HUES64 (cell line): ENCODE measurements around the gene STUM.

Source experiments
- H3K27ac ChIP-seq: 2 replicates; pipeline ENCODE4 v1.7.0; 2013; ENCODE audit warnings: low read depth, low read length, inconsistent platforms
- H3K27me3 ChIP-seq: 2 replicates; pipeline ENCODE4 v1.6.1; 2013; ENCODE audit warnings: mild to moderate bottlenecking, low read length; ENCODE audit not compliant: insufficient read depth
- H3K36me3 ChIP-seq: 2 replicates; pipeline ENCODE4 v1.6.1; 2013; ENCODE audit warnings: mild to moderate bottlenecking, low read length; ENCODE audit not compliant: insufficient read depth
- H3K4me1 ChIP-seq: 2 replicates; pipeline ENCODE4 v1.6.1; 2013; ENCODE audit warnings: mild to moderate bottlenecking, low read length, moderate library complexity; ENCODE audit not compliant: insufficient read depth
- H3K4me3 ChIP-seq: 2 replicates; pipeline ENCODE4 v1.5.1; 2013; ENCODE audit warnings: mild to moderate bottlenecking, low read length, moderate library complexity
- H3K9ac ChIP-seq: 2 replicates; pipeline ENCODE4 v1.6.1; 2013; ENCODE audit warnings: mild to moderate bottlenecking, low read depth, low read length
- H3K9me3 ChIP-seq: 2 replicates; pipeline ENCODE4 v1.6.1; 2013; ENCODE audit warnings: low read depth, low read length; ENCODE audit not compliant: insufficient read depth
- WGBS: fragments of 150-250, 120-280 bp; methylation state at CpG from one replicate; pipeline ENCODE4 v1.1.7; 2013; ENCODE audit warnings: missing lambda C conversion rate; 5-methylcytosine and 5-hydroxymethylcytosine counted together

STUM gene

GRCh38 chr1:226563666-226564065 lies 15.1 kb downstream of the STUM start:
- Histone ChIP-seq H3K9ac (no peak overlapping the region), H3K4me1 (no peaks in the 10 kb centered on the region), H3K27me3 (no peaks in the 10 kb centered on the region), H3K27ac (no peak overlapping the region), H3K9me3 (no peaks in the 10 kb centered on the region), H3K4me3 (no peak overlapping the region), H3K36me3 (no peaks in the 10 kb centered on the region)
- 92% methylated on average over 6 of the region's 6 CpGs for WGBS

GRCh38 chr1:226565476-226565875 lies 16.9 kb downstream of the STUM start:
- Histone ChIP-seq H3K9me3 (no peaks in the 10 kb centered on the region), H3K36me3 (no peaks in the 10 kb centered on the region), H3K9ac (no peak overlapping the region), H3K4me1 (peaks cover 4% of the 10 kb centered on the region; the same call in 1 of the 2 replicates), H3K27ac (no peak overlapping the region), H3K4me3 (no peak overlapping the region), H3K27me3 (no peaks in the 10 kb centered on the region)
- WGBS, result 90% methylated on average over 8 of the region's 8 CpGs

- no peak overlapping the region for H3K4me3 ChIP-seq
- H3K27ac ChIP-seq, result no peak overlapping the region
- no peaks in the 10 kb centered on the region for H3K27me3 ChIP-seq
- 96% methylated on average over 1 of the region's 1 CpG for WGBS
- no peaks in the 10 kb centered on the region for H3K9me3 ChIP-seq
- H3K9ac ChIP-seq, result no peak overlapping the region
- H3K4me1 ChIP-seq, result peaks cover 4% of the 10 kb centered on the region; the same call in 1 of the 2 replicates
- H3K36me3 ChIP-seq, result no peaks in the 10 kb centered on the region
These were observed 17.7 kb downstream of the STUM start for GRCh38 chr1:226566234-226566633.

GRCh38 chr1:226566760-226567159 lies 18.2 kb downstream of the STUM start:
- Histone ChIP-seq H3K4me1 (peaks cover 4% of the 10 kb centered on the region; the same call in 1 of the 2 replicates), H3K27me3 (no peaks in the 10 kb centered on the region), H3K27ac (no peak overlapping the region), H3K9ac (no peak overlapping the region), H3K36me3 (no peaks in the 10 kb centered on the region), H3K9me3 (no peaks in the 10 kb centered on the region), H3K4me3 (no peak overlapping the region)
- WGBS, result 91% methylated on average over 2 of the region's 3 CpGs

GRCh38 chr1:226568077-226568831 lies 19.7 kb downstream of the STUM start:
- WGBS, result 73% methylated on average over 13 of the region's 13 CpGs
- Histone ChIP-seq H3K4me1 (peaks cover 4% of the 10 kb centered on the region; the same call in 1 of the 2 replicates), H3K27ac (no peak overlapping the region), H3K4me3 (no peak overlapping the region), H3K36me3 (no peaks in the 10 kb centered on the region), H3K27me3 (no peaks in the 10 kb centered on the region), H3K9ac (no peak overlapping the region), H3K9me3 (no peaks in the 10 kb centered on the region)

GRCh38 chr1:226568975-226569741 lies 20.6 kb downstream of the STUM start:
- 94% methylated on average over 6 of the region's 6 CpGs for WGBS
- no peak overlapping the region for H3K27ac ChIP-seq
- no peaks in the 10 kb centered on the region for H3K9me3 ChIP-seq
- H3K9ac ChIP-seq, result no peak overlapping the region
- peaks cover 4% of the 10 kb centered on the region; the same call in 1 of the 2 replicates for H3K4me1 ChIP-seq
- no peak overlapping the region for H3K4me3 ChIP-seq
- no peaks in the 10 kb centered on the region for H3K27me3 ChIP-seq
- no peaks in the 10 kb centered on the region for H3K36me3 ChIP-seq

GRCh38 chr1:226569879-226570547 lies 21.4 kb downstream of the STUM start:
- H3K9me3 ChIP-seq, result no peaks in the 10 kb centered on the region
- H3K4me1 ChIP-seq, result peaks cover 4% of the 10 kb centered on the region; the same call in 1 of the 2 replicates
- 54% methylated on average over 4 of the region's 4 CpGs for WGBS
- no peak overlapping the region for H3K9ac ChIP-seq
- no peak overlapping the region for H3K27ac ChIP-seq
- no peak overlapping the region for H3K4me3 ChIP-seq
- no peaks in the 10 kb centered on the region for H3K27me3 ChIP-seq
- no peaks in the 10 kb centered on the region for H3K36me3 ChIP-seq

GRCh38 chr1:226571893-226572292 lies 23.3 kb downstream of the STUM start:
- WGBS, result 77% methylated on average over 6 of the region's 6 CpGs
- H3K4me1 ChIP-seq, result peaks cover 4% of the 10 kb centered on the region; the same call in 1 of the 2 replicates
- H3K27me3 ChIP-seq, result no peaks in the 10 kb centered on the region
- H3K9me3 ChIP-seq, result no peaks in the 10 kb centered on the region
- H3K36me3 ChIP-seq, result no peaks in the 10 kb centered on the region
- H3K27ac ChIP-seq, result no peak overlapping the region
- no peak overlapping the region for H3K9ac ChIP-seq
- H3K4me3 ChIP-seq, result no peak overlapping the region

- H3K4me3 ChIP-seq, result no peak overlapping the region
- peaks cover 4% of the 10 kb centered on the region; the same call in 1 of the 2 replicates for H3K4me1 ChIP-seq
- no peaks in the 10 kb centered on the region for H3K9me3 ChIP-seq
- H3K27me3 ChIP-seq, result no peaks in the 10 kb centered on the region
- H3K27ac ChIP-seq, result no peak overlapping the region
- 89% methylated on average over 8 of the region's 8 CpGs for WGBS
- no peak overlapping the region for H3K9ac ChIP-seq
- no peaks in the 10 kb centered on the region for H3K36me3 ChIP-seq
These were observed 23.8 kb downstream of the STUM start for GRCh38 chr1:226572325-226572726.

- no peaks in the 10 kb centered on the region for H3K9me3 ChIP-seq
- H3K36me3 ChIP-seq, result no peaks in the 10 kb centered on the region
- H3K9ac ChIP-seq, result no peak overlapping the region
- 90% methylated on average over 2 of the region's 2 CpGs for WGBS
- H3K4me3 ChIP-seq, result no peak overlapping the region
- H3K27ac ChIP-seq, result no peak overlapping the region
- no peaks in the 10 kb centered on the region for H3K27me3 ChIP-seq
- H3K4me1 ChIP-seq, result peaks cover 4% of the 10 kb centered on the region; the same call in 1 of the 2 replicates
These were observed 25.5 kb downstream of the STUM start for GRCh38 chr1:226574044-226574443.
